HS-27A (cell line): ENCODE results near the gene MARCHF2.

ENCODE experiments used
- DNase-seq: peaks from one replicate; pipeline ENCODE4 v3.0.0-alpha.2; 2012; ENCODE audit warnings: low read depth, missing footprints

The MARCHF2 gene

DNA sequence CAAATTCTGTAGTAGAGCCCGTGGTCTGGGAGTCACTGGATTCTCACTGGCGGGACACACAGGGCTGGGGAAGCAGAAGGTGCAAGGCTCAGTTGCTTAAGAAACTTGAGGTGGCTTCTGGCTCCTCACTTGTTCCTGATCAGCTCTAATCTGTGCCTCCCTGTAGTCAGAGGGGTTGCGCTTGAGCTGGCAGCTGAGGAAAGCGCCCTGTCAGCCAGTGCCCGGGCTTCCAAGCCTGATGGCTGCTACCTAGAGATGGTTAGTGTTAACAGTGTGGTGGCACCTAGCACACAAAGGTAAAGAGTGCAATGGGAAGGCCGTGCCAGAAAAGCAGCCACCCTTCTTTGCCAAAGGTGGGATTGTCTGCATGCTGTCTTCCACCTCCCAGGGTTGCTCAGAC is 40.5 kb downstream of the MARCHF2 start:
- no peak for DNase-seq

DNA sequence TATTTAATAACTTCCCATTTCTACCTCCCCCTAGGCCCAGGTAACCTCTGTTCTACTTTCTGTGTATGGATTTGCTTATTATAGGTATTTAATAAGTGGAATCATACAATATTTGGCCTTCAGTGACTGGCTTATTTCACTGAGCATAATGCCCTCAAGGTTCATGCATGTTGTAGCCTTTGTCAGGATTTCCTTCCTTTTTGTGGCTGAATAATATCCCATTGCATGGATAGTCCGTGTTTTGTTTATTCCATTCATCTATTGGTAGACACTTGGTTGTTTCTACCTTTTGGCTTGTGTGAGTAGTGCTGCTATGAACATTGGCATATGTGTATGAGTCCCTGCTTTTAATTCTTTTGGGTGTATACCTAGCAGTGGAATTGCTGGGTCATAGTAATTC is 41.1 kb downstream of the MARCHF2 start:
- DNase-seq, result no peak

- no peak for DNase-seq
Observed at GRCh38 chr19:8455018-8455417, 41.9 kb downstream of the MARCHF2 start.

DNA sequence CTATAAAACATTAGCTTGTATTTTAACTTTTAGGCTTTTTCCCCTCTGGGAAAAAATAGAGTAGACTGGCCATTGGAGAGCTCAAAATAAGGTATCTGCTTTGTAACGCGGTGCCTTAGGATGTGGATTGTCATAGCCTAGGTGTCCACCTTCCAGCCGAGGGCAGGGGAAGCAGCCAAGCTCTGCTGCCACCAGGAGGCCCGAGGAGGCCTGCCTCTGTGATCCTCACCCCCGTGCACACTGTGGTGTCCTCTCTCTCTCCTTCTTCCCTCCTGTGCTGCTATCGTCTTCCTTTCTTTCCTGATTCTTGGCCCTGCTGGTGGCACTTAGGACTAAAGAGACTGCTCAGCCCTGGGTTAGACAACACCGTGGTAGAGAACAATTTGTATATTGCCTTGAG is 43.0 kb downstream of the MARCHF2 start:
- no peak for DNase-seq

- no peak for DNase-seq
Observed at GRCh38 chr19:8457209-8457608, 44.1 kb downstream of the MARCHF2 start.

DNA sequence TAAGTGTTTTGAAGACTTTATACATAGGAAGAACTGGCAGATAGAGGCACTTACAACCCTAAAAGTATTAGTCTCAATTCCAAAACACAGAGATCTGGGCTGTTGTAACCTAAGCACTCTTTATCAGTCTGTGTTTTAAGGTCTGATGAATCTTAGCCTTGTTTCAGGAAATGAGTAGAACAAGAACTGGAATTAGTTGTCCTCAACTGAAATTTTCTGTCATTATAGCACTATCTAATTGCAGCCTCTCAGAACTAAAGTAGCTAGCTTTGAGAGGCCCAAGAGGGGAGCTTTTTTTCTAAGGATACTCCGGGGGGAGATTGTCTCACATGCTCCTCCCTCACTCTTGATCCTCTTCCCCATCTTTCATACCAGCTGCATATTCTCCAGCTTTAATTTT is 44.7 kb downstream of the MARCHF2 start:
- DNase-seq, result no peak

DNA sequence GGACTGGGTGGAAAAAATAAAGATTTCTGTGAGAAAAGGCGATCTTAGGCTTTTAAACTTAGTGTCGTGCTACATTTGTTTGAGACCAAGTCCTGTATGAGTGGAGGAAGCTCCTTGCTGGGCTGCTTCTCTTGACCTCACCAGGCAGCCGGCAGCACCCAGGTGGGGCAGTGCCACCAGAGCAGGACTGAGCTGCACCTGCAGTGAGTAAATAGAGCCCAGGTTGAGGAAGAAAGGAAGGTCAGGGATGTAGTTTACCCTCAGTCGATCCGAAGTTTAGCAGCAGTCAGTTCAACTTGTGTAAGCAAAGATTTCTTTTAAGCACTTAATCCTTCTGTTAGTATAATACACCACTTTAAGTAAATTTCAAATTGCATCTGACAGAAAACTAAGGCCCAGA is 45.3 kb downstream of the MARCHF2 start:
- no peak for DNase-seq

DNA sequence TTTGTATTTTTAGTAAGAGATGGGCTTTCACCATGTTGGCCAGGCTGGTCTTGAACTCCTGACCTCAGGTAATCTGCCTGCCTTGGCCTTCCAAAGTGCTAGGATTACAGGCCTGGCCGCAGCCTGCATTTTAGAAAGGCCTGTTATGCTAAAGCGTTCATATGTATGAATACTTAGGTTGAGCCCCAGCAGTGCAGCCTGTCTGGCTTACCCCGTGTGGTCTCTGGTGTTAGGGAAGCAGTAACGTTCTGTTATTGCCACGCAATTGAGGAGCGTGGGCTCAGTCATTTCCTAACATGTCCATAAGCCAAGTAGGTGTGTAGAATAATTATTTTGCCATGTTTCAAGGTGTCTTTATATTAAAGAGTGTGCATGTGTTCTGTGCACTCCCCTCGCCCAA is 46.0 kb downstream of the MARCHF2 start:
- no peak for DNase-seq

DNA sequence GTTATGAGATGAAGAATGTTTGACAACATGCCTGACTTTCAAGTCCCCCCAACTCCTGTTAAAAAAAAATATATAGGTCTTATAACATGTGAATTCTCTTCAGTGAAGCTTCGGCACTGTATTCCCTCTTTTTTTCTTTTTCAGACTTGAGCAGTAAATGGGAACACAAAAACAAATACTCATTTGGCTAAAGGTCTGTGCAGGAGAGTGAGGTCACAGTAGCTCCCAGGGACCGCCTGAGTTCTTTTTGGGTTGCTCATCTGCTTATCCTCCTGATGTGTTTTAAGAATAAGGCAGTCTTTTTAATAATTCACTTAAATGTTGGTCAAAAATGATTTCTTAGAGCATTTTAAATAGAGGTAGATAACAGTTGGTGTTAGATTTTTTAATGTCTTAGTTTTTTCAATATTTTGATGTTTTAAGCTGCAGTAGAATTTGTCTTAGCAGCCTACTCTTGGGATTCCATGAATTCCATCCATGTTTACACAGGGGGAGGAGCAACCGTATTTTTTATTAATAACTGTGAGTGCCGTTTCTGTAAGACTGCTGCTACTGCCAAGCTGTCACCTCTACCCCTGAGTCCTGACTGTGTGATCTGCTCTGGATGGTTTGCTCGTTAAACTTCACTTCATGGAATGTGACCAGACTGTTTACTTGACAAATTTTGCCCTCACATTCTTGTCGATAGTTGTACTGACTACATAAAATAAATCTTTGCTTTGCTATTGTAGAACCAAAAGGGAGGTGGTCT is 46.6 kb downstream of the MARCHF2 start:
- DNase-seq, result peak; percentile 51

- DNase-seq, result no peak
Observed at GRCh38 chr19:8460516-8461298, 47.6 kb downstream of the MARCHF2 start.

DNA sequence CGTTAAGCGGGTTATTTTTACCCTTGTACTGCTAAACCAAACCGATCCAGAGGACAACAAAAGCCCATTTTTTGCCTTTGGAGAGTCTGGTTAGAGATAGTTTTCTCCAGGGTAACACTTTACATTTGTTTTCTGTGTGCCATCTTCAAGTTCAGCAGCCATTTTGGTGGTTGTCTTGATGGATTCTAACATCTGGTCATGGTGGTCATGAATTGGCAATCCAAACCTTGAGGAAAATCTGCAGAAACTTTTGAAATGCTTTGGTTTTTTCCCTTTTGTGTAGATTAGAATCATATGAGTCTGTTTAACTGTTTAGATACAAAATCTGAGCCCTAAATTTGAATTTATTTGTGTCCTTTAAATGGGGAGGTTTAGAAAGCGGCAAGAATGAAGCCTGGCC is 48.3 kb downstream of the MARCHF2 start:
- no peak for DNase-seq

DNA sequence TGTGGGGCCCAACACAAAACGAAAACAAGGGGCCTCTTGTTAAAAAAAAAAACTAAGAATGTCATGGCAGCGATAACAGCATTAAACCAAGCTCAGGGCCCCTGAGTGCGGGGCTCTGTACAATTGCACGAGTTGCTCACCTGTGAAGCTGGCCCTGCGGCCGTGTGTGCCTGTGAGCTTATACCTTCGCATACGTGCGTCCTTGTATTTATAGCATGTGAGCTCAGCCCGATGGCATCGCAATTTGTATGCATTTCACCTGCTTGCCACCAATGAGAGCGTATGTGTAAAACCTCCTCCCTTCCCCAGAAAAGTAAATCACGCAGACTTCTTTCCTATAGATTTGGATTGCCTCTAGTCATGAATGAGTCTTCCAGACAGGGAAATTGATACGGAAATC is 48.8 kb downstream of the MARCHF2 start:
- no peak for DNase-seq

DNA sequence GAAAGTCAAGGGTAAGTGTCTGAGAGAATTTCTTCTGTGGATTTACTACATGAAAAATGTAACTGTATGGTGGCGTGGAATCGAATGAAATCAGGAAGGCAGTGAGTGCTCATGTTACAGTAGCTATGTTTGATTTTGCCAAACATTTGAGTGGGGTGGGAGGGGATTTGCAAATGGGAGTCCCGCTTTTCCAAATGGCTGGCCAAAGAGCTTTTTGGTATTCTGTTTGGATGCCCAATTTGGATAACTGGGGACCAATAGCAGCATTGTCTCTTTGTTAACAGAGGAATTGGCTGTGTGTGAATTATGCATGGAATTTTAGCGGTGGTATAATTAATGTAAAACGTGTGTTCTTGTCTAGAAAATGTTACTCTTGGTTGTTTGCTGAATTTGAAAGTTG is 49.5 kb downstream of the MARCHF2 start:
- no peak for DNase-seq

- DNase-seq, result no peak
Observed at GRCh38 chr19:8463365-8463764, 50.3 kb downstream of the MARCHF2 start.

DNA sequence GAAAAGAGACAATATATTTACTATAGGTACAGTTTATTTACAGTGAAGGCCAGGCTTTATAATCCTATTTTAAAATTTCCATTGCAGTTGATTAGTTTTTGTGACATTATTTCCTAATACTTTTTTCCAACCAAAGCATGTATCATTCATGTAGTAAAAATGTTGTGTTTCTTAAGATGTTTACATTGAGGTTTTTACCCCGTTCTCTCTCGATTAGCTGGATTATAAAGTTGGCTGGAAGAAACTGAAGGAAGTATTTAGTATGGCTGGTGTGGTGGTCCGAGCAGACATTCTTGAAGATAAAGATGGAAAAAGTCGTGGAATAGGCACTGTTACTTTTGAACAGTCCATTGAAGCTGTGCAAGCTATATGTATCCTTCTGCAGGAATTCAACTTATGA is 52.9 kb downstream of the MARCHF2 start:
- no peak for DNase-seq

DNA sequence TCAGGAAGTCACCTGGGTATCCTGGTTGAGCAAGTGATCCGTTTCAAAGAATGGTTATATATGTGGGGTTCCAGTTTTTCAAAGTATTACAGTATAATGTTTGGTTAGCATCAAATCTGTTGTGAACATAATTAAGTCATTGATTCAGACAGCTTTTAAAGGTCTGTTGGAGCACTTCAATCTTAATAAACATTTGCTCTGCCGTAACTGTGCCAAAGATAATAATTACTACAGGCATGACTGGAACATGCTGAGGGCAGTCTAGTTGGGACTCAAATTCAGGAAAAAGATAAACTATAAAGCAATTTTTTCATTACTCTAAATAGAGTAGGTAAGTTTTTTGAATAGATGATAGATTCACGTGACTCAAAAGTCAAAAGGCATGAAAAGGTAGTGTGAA is 55.0 kb downstream of the MARCHF2 start:
- no peak for DNase-seq

- no peak for DNase-seq
Observed at GRCh38 chr19:8468761-8469373, 55.8 kb downstream of the MARCHF2 start.

DNA sequence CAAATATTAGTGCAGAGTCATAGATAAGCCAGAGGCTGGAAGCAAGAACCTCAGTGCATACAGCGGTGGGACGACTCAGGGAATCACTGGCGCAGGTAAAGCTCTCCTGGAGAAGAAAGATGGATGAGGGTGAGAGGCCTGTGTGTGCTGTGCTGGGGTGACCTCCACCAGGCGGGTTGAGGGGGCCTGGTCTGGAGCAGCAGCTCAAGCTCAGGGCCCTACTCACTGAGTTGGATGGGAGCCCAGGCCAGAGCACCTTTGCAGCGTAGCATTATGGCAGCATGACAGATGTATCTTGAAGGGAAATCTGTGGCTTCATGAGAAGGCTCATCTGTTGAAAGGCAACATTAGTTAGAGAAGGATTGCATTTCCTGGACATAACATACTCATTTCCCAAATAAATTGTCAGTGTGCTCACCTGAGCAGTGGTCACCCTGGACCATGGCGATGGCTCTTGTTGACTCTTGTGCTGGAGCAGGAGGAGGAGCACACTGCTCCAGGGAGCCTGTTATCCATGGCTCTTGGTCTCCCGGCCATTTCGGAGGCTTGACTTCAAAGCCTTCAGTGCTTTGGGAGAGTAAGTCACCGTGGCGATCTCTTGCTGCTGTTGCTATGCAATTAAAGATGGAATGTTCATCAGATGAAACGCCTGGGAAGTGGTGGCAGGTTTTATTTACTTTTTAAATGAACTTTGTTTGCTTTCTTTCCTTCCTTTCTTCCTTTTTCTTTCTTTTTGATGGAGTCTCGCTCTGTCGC is 56.7 kb downstream of the MARCHF2 start:
- no peak for DNase-seq

DNA sequence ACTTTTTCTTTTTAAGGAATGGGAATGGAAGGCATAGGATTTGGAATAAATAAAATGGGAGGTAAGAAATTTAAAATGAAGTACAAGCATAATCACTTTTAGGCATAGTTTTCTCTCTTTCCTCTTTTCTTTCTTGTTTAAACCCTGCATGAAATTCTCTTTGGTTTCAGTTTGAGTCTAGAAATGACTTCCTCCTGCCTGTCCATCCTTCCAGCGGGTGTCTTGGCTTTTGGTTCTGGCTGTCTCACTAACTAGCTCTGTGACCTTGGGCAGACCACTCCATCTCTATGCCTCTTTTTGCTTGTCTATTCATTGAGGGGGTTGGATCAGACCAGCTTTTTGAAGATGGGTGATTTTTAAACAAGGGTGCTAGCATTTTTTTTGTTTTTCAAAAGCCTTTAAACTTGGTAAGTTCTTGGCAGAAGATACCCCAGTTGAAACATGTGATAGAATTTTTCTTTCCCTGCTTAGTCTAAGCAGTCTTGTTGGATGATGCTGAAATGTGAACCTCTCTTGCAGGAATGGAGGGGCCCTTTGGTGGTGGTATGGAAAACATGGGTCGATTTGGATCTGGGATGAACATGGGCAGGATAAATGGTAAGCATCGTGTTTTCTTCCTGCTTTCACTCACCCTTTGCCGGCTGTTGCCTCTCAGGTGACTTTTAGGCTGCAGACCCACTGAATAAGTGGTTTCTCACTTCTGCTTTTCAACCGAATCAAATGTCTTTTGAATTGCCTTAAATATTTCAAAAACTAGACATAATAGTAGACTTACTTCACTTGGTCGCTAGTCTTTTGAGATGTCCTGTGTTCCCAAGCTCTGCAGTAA is 60.8 kb downstream of the MARCHF2 start:
- no peak for DNase-seq

DNA sequence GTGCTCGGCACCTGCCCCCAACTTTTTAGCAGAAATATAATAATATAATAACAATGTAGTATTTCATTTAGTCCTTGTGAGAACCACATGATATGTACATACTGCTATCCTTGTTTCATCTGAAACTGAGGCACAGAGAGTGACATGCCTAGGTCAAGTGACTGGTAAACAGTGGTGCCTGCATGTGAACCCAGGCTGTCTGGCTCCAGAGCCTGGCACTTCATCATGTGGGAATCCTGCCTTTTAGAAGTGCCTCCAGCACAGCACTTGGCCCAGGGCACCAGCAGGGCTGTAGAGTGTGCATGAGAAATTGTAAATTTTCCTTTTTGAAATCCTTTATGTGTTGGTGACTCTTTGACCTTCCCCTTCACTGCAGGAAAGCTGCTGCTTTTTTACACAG is 61.9 kb downstream of the MARCHF2 start:
- DNase-seq, result no peak

GRCh38 chr19:8476524-8476923 is 63.4 kb downstream of the MARCHF2 start:
- DNase-seq, result no peak

DNA sequence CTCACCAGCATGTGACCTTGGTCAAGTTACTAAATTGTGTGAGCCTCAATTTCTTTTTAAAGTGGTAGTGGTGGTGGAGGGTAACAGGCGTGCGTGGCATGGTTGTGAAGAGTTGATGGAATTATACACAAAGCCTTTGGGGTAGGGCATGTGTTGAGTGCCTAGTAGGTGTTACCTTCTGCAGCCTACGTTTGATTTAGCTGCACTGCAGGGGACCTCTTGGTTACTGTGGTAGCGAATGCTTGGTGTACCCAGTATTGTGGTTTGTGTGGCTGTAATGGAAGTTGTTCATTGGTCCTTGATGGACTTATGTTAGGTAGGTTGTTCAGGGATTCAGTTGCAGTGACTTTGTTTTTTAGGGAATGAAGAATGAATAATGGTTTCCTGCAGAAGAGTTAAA is 64.8 kb downstream of the MARCHF2 start:
- DNase-seq, result no peak
